ACHN (cell line): ENCODE measurements around the gene TRIM54.

Source experiments
- DNase-seq: peaks from one replicate; pipeline ENCODE4 v3.0.0-alpha.2; 2015
- in situ Hi-C: cut with HindIII; loops from 2 replicates; pipeline ENCODE4 v1.10.0; 2017; ENCODE audit warnings: low sequenced_read_pairs, low pct_ligation_motif_present, low pct_unique_long_range_greater_than_20kb

TRIM54 gene, protein sequence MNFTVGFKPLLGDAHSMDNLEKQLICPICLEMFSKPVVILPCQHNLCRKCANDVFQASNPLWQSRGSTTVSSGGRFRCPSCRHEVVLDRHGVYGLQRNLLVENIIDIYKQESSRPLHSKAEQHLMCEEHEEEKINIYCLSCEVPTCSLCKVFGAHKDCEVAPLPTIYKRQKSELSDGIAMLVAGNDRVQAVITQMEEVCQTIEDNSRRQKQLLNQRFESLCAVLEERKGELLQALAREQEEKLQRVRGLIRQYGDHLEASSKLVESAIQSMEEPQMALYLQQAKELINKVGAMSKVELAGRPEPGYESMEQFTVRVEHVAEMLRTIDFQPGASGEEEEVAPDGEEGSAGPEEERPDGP

DNA sequence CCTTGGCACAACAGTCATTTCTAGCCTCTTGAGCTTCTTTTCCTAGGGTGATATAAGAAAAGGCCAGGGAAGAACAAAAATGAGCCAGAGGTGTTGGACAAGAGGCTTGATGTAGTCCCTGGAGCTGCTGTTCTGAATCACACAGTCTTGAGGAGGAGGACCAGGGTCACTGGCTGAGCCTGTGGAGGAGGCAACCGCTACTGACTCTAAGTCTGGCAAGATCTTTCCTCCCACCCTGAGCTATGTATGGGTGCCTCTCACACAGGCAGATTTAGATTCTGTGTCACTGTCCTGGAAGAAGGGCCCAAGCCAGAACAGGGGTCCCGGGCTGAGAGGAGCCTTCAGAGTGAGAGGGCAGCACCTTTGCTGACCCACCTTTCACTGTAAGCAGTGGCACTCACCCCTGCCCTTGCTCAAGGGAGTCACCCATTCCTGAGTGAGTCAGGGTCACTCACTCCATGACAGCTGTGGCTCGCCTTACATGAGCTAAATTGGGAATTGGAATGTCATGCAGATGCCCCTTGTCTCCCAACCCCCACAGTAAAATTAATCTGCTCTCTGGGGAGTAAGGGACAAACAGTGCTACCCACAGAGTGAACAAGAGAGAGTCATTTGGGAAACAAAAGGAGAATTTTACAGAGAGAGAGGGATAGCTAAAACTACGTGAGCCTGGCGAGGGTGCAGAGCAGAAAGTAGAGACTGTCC lies at the start of gene TRIM54:
Gene TRIM54, plus strand, starts transcription at position 575 of the 705 bp plus-strand sequence. CDS start 303 bp downstream, outside the sequence.
- in situ Hi-C loops = no loop called here
- DNase-seq = no peak

DNA sequence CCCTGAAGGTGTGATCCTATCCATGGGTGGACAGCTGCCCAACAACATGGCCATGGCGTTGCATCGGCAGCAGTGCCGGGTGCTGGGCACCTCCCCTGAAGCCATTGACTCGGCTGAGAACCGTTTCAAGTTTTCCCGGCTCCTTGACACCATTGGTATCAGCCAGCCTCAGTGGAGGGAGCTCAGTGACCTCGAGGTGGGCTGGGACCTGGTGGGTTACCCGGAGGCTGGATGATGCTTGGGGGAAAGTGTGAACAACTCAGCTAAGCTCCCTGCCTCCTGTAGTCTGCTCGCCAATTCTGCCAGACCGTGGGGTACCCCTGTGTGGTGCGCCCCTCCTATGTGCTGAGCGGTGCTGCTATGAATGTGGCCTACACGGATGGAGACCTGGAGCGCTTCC lies 48.9 kb upstream of the TRIM54 start:
- no peak for DNase-seq
- in situ Hi-C loops = no loop called here

DNA sequence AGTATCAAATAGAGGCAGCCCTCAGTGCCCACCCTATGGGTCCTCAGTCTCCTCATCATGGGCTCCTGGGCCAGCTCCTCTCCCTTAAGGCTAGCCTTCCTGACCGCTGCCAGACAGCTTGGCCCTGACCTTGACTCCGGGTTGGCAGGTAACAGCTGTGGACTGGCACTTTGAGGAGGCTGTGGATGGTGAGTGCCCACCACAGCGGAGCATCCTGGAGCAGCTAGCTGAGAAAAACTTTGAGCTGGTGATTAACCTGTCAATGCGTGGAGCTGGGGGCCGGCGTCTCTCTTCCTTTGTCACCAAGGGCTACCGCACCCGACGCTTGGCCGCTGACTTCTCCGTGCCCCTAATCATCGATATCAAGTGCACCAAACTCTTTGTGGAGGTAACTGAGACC lies 46.1 kb upstream of the TRIM54 start:
- no peak for DNase-seq
- in situ Hi-C loops = no loop called here

DNA sequence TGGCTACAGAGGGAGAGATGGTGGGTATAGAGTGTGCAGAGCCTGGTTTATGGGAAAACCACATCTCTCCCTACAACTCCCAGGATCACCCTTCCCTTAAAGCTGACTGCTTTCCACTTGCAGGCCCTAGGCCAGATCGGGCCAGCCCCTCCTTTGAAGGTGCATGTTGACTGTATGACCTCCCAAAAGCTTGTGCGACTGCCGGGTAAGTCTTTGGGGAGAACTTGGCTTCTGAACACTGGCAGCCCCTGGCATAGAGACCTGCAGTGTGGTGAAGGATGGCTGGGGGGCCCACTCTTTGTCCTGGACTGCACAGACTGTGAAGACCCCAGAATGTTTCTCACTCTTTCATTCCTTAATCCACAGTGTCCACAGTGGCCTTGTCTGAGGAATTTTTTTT lies 45.6 kb upstream of the TRIM54 start:
- in situ Hi-C loops = no loop called here
- no peak for DNase-seq

DNA sequence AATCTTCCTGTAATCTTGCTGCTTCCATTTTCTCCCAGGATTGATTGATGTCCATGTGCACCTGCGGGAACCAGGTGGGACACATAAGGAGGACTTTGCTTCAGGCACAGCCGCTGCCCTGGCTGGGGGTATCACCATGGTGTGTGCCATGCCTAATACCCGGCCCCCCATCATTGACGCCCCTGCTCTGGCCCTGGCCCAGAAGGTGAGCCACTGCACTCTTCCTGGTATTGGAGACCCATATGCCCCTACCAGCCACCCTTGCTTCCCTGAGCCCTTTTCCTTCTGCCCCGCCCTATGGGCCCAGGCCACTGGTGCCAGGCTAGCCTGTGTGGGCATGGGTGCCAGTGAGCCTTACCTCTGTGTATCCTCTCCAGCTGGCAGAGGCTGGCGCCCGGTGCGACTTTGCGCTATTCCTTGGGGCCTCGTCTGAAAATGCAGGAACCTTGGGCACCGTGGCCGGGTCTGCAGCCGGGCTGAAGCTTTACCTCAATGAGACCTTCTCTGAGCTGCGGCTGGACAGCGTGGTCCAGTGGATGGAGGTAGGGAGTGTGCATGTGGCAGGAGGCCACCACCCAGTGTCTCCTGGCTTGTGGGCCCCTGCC lies 44.8 kb upstream of the TRIM54 start:
- in situ Hi-C loops = no loop called here
- DNase-seq = no peak

DNA sequence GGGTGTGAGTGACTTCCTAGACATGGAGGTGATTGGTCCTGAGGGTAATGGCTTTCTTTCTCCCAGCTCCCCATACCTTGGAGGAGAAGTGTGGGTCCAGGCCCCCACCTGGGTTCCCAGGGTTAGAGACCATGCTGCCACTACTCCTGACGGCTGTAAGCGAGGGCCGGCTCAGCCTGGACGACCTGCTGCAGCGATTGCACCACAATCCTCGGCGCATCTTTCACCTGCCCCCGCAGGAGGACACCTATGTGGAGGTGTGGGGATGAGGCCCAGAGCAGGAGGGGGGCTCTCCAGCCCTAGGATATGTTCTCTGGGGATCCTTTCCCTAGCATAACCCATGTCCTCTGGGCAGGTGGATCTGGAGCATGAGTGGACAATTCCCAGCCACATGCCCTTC lies 43.3 kb upstream of the TRIM54 start:
- in situ Hi-C loops = no loop called here

DNA sequence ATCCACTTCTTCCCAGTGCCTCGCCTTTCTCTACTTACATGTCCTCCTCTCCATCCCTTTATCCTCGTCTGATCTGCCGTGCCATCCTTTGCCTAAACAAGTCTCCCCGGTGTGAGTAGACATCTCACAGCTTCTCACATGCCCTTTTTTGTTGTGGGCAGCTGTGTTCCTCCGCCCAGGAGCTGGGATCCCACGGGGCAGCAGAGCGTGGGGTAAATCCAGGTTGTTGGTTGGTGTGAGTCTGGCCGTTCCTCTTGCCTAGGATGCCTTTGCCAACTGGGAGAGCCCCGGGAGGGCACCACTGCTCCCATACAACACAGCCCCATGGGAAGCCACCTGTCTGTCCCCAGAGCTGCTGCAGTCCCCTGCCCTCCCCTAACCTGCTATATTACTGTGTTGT lies 41.8 kb upstream of the TRIM54 start:
- DNase-seq = no peak
- in situ Hi-C loops = no loop called here

More for the DNA sequence above, 43.3 kb upstream of the TRIM54 start:
- DNase-seq = no peak

DNA sequence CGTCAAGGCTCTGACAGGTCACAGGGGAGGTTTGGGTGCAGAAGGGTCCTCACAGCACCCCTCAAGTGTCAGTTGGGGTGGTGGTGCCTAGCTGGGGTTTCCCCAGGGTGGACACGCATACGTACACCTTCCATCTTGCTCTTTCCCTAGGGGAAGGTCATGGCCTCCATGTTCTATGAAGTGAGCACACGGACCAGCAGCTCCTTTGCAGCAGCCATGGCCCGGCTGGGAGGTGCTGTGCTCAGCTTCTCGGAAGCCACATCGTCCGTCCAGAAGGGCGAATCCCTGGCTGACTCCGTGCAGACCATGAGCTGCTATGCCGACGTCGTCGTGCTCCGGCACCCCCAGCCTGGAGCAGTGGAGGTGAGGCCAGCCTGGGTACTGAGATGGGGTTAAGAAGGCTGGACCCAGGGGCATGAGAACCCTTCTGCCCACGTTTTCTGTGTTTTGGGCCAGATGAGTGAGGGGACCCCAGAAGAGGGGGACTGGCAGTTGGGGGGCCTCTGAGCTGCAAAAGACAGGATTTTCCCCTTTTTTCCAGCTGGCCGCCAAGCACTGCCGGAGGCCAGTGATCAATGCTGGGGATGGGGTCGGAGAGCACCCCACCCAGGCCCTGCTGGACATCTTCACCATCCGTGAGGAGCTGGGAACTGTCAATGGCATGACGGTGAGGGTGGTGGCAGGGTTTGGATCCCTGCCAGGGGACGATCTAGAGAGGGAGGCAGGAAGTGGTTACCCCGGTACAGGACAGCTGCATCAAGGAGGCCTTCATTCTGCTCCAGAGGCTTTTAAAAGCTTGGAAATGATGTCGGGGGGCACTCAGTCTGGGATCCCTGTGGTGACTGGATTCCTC lies 40.2 kb upstream of the TRIM54 start:
- in situ Hi-C loops = no loop called here
- DNase-seq = no peak

DNA sequence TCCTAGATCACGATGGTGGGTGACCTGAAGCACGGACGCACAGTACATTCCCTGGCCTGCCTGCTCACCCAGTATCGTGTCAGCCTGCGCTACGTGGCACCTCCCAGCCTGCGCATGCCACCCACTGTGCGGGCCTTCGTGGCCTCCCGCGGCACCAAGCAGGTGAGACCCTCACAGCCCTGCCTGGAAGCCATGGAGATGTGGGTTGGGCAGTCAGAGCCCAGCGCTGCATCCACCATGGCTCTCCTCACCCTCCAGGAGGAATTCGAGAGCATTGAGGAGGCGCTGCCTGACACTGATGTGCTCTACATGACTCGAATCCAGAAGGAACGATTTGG lies 39.6 kb upstream of the TRIM54 start:
- in situ Hi-C loops = no loop called here

DNA sequence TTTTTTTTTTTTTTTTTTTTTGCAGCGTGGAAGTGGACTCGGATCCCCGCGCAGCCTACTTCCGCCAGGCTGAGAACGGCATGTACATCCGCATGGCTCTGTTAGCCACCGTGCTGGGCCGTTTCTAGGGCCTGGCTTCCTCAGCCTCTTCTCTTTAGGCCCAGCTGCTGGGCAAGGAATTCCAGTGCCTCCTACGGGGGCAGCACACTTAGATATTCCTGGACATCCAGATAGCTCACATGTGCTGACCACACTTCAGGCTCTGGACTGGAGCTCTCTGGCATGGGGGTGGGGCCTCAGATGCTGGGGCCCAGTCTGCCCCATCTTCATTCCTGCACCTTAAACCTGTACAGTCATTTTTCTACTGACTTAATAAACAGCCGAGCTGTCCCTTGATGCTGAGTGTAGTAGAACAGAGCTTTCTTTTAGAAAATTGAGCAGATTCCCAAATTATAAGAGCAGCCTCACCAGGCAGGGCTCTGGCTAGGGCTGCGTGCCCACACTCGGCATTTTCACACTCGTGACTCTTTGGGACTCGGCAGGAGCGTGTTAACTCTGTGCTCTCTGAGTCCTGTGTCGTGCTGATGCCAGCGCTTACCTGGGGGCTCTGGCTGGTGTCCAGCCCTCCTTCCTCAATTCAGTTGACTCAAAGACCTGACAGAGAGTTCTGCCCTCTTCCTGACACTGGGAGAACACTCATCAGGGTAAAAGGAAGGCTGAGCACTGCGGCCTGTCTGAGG lies 38.7 kb upstream of the TRIM54 start:
- in situ Hi-C loops = no loop called here
- DNase-seq = no peak

More for the DNA sequence above, 39.6 kb upstream of the TRIM54 start:
- DNase-seq = no peak

DNA sequence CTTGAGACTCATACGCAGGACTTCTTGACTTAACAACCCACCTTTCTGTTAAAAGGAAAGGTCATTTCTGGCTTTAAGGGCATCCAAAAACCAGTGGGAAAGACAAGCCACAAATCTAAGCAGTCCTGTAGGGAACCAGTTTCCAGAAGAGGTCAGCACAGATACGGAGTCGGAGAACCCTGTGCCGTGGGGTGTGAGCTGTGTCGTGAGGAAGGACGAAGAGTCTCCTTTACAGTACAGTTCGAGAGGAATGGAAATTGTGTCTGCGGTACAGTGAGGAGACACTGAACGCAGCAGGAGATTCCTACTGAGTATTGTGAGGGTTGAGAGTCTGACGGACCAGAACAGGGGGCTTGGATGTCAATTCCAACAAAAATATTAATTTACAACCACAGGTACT lies 37.1 kb upstream of the TRIM54 start:
- DNase-seq = no peak
- in situ Hi-C loops = no loop called here

DNA sequence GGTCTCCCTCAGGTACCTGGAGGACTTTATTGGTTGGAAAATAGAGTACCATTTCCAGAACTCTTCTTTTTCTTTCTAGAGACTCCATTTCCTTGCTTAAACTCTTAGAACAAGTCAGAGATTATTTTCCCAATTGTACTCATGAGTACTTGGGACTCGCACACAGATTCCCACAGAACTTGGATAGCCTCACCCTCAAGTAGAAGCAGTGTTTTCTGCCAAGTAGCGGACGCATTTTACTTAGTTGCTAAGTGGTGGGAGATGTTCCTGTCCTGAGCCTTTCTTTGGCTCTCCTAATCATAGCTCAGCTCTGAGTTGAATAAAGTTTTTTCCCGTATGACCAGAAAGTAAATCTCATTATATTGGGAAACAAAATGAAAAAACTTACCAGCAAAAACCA lies 36.6 kb upstream of the TRIM54 start:
- in situ Hi-C loops = no loop called here
- DNase-seq = no peak

DNA sequence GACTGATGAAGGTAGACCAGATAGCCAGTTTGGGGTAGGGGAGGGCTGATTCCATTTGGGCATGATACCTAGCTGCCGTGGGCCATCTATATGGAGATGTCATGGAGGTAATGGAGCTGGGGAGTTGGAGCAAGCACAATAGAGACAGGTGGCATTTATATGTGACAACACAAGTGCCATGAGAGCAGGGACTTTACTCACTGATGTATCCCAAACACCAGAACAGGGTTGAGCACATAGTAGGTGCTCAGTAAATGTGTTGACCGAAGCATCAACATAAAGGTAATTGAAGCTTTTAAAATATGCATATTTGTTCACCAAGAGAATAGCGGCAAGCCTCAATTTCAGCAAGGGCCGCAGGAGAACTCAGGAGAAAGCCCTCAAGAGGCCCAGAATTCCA lies 34.3 kb upstream of the TRIM54 start:
- in situ Hi-C loops = no loop called here
- DNase-seq = no peak

DNA sequence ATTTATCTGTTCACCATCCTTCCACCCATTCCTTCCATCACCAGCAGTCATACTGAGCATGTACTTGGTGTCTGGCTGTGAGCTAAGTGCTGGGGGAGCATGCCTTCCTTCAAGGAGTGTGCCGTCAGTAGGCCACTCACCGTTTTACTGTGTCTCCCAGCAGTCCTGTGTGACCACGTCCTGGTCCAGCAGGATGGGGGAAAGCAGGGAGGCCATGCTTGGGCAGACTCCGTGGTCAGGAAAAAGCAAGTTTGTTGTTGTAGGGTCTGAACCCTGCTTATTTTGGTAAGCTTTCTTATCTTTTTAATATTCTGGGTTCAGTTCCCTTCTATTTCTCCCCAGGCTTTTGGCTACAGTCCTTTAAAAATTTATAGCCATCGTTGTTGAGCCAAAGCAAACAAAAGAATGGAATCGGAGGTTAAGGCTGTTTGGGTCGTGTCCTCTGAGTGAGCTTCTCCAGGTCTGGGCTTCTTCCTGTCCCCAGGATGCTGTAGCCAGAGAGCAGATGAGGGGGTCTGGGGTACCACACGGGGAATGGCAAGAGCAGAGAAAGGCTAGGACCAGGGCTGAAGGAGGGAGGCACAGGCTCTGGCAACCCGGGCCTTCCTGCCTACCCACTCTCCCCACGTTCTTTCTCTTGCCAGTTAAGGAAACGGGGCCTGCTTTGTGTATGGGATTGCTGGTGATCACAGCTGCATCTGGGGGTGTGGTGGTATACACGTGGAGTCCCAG lies 32.9 kb upstream of the TRIM54 start:
- DNase-seq = no peak
- in situ Hi-C loops = no loop called here

DNA sequence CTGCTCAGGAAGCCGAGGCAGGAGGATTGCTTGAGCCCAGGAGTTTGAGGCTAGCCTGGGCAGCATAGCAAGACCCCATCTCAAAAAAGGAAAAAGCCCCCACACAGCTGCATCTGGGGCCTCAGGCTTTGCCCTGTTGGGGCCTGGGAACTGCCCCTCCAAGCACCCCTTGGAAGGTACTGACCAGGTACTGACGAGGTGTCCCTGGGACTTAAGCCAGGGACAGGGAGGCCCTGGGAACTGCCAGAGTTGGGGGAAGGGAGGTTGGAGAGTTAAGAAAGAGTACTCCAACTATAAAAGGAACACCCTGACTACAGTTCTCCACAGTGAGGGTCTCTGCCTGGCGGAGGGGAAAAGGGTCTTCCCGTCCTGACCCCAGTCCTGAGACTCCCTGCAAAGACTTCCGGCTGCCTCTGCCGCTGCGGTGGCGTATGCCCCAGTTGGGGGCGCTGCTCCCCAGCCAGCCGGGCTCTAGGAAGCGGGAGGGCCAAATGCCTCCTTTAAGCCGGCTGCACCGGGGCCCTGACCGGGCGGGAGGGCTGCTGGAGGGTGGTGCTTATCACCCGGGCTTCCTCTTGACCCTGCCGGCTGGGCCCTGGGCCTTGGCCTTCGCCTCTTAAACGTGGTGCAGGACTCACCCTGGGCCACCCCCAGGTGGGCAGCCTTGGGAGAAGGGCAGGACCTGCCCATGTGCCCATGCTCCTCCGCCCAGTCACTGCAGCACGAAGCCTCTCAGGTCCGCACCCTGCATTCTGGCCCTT lies 32.2 kb upstream of the TRIM54 start:
- in situ Hi-C loops = no loop called here
- DNase-seq = peak; percentile 50

DNA sequence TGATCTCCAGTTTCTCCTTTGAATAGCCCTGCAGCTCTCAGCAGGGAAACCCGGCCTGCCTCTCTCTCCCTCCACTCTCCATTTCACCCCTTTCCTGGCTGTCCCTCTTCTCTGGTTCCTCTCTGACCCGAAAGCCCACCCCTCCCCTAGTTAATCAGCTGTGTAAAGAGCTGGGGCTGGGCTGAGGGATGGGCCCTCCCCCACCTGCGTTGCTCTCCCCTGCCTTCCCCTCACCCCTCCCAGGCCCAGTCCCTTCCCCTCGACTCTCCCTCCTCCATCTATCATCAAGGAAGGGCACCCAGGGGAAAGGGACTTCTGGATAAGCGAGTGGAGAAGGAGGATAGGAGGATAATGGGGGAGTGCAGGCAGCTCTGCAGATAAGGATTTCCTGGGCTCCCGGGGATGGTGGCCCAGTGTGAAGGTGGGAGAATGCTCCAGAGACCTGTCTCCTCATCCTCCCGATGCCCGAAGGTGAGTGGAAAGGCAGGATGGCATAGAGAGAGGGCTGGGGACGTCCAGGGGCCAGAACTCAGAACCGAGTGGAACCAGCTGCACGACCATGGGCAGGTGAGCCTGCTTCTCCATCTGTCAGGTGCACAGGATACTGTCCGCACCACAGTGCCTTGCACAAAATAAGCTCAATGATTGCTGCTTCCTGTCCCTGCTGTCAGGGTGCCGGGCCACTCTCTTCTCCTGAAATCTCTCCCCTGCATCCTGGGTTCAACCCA lies 31.4 kb upstream of the TRIM54 start:
- in situ Hi-C loops = no loop called here
- DNase-seq = no peak

DNA sequence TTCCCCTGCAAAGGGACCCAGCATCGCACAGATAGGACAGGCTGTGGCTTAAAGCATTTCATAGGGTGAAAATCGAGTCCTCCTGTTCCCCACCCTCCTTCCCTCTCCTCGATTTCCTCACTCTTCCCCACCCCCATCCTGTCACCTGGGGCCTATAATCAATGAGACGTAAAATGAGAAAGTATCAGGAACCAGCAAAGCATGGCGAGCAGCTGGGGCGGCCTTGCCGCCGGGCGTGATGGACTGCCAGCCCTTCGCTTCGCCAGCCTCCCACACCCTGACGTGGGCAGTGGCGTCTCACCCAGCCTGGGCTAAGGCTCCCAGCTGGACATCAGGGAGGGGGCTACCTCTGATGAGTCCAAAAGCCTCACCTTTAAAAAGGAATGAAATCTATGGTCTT lies 30.5 kb upstream of the TRIM54 start:
- in situ Hi-C loops = no loop called here
- no peak for DNase-seq
